DND-41 (cell line): ENCODE measurements around the gene OR2T3.
"Not testable (repeated sequence)": the region's sequence is repeated elsewhere in the genome, so short reads cannot be mapped to it uniquely, and the experiment has no call there.

Experiments
- CTCF ChIP-seq: IDR thresholded peaks from 2 replicates; pipeline ENCODE4 v1.5.1; 2012; ENCODE audit warnings: borderline replicate concordance, low read length, moderate library complexity, mild to moderate bottlenecking; ENCODE audit not compliant: poor library complexity, severe bottlenecking; ENCODE audit errors: extremely low read depth
- EZH2 ChIP-seq: IDR thresholded peaks from 3 replicates; pipeline ENCODE4 v1.6.1; 2012; ENCODE audit warnings: borderline replicate concordance, low read depth, mild to moderate bottlenecking, moderate library complexity, low read length, inconsistent platforms; ENCODE audit not compliant: severe bottlenecking

GRCh38 chr1:248496661-248497060, 23.5 kb downstream of the OR2T3 start:
- TF ChIP-seq CTCF, EZH2: not testable (repeated sequence)
